ENCODE results near the gene MAML3. TPM values are rescaled to one million over a fixed set of nuclear protein-coding genes. Genes with fewer than 3 reads are reported as not detected.

MAML3 gene
- total RNA-seq, 6 donors from 2014 or later: 9.6 to 31.4 (median 14.5) TPM

GRCh38 chr4:139965789-139966188 is 188.2 kb downstream of the MAML3 start:
- no peak for DNase-seq
- peaks cover 22 to 67% (median 58%) of the 10 kb centered on the region in 4 donors for H3K4me1 ChIP-seq
- ATAC-seq (ENCODE audit: low FRiP score in 2 of 2): no peak
- no peaks in the 10 kb centered on the region for H3K27me3 ChIP-seq
- no peak overlapping the region for H3K4me3 ChIP-seq
- TF ChIP-seq, protein P1, sequence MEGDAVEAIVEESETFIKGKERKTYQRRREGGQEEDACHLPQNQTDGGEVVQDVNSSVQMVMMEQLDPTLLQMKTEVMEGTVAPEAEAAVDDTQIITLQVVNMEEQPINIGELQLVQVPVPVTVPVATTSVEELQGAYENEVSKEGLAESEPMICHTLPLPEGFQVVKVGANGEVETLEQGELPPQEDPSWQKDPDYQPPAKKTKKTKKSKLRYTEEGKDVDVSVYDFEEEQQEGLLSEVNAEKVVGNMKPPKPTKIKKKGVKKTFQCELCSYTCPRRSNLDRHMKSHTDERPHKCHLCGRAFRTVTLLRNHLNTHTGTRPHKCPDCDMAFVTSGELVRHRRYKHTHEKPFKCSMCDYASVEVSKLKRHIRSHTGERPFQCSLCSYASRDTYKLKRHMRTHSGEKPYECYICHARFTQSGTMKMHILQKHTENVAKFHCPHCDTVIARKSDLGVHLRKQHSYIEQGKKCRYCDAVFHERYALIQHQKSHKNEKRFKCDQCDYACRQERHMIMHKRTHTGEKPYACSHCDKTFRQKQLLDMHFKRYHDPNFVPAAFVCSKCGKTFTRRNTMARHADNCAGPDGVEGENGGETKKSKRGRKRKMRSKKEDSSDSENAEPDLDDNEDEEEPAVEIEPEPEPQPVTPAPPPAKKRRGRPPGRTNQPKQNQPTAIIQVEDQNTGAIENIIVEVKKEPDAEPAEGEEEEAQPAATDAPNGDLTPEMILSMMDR (IDR thresholded peaks at IDR 0.05): no peak
- TF ChIP-seq POLR2A (IDR thresholded peaks at IDR 0.05) (no peak), POLR2AphosphoS5 (IDR thresholded peaks at IDR 0.05) (no peak), EP300 (IDR thresholded peaks at IDR 0.05) (no peak)
- peak overlapping the region in 3 of 4 donors; percentile 6 to 48 (median 31) for H3K27ac ChIP-seq
- H3K36me3 ChIP-seq: no peaks in the 10 kb centered on the region
- 48 to 71% methylated on average over 1 of the region's 1 CpG for WGBS, 2 donors
- H3K9me3 ChIP-seq: no peaks in the 10 kb centered on the region

- Histone ChIP-seq H3K36me3 (no peaks in the 10 kb centered on the region), H3K27ac (no peak overlapping the region), H3K9me3 (no peaks in the 10 kb centered on the region), H3K27me3 (no peaks in the 10 kb centered on the region), H3K4me1 (peaks cover 17 to 56% (median 47%) of the 10 kb centered on the region in 4 donors), H3K4me3 (no peak overlapping the region)
- TF ChIP-seq EP300 (IDR thresholded peaks at IDR 0.05): no peak
- no peak for TF ChIP-seq POLR2A (IDR thresholded peaks at IDR 0.05)
- TF ChIP-seq POLR2AphosphoS5 (IDR thresholded peaks at IDR 0.05): no peak
- TF ChIP-seq, protein P1 (IDR thresholded peaks at IDR 0.05): no peak
- WGBS, 2 donors: 100% methylated on average over 1 of the region's 1 CpG
- ATAC-seq (ENCODE audit: low FRiP score in 2 of 2) (no peak), DNase-seq (no peak)
Observed at GRCh38 chr4:139963708-139964107, 190.3 kb downstream of the MAML3 start.

- Histone ChIP-seq H3K27ac (peak overlapping the region in 3 of 4 donors; percentile 27 to 47 (median 32)), H3K27me3 (no peaks in the 10 kb centered on the region), H3K4me1 (peaks cover 17 to 42% (median 36%) of the 10 kb centered on the region in 4 donors), H3K9me3 (no peaks in the 10 kb centered on the region), H3K4me3 (no peak overlapping the region), H3K36me3 (no peaks in the 10 kb centered on the region)
- 57 to 64% methylated on average over 2 of the region's 2 CpGs for WGBS, 2 donors
- TF ChIP-seq, protein P1 (IDR thresholded peaks at IDR 0.05): no peak
- TF ChIP-seq POLR2A (IDR thresholded peaks at IDR 0.05): no peak
- no peak for TF ChIP-seq EP300 (IDR thresholded peaks at IDR 0.05)
- TF ChIP-seq POLR2AphosphoS5 (IDR thresholded peaks at IDR 0.05): no peak
- ATAC-seq (ENCODE audit: low FRiP score in 2 of 2): no peak
- DNase-seq: no peak
Observed at GRCh38 chr4:139962130-139962684, 191.8 kb downstream of the MAML3 start.

- no peaks in the 10 kb centered on the region for H3K9me3 ChIP-seq
- peak in 1 of 2 donors; percentile 26 for ATAC-seq (ENCODE audit: low FRiP score in 2 of 2)
- H3K4me3 ChIP-seq: no peak overlapping the region
- H3K27ac ChIP-seq: peak overlapping the region in 3 of 4 donors; percentile 27 to 47 (median 32)
- no peak for DNase-seq
- no peaks in the 10 kb centered on the region for H3K27me3 ChIP-seq
- peaks cover 18 to 34% (median 30%) of the 10 kb centered on the region in 4 donors for H3K4me1 ChIP-seq
- TF ChIP-seq POLR2A (IDR thresholded peaks at IDR 0.05): no peak
- TF ChIP-seq POLR2AphosphoS5 (IDR thresholded peaks at IDR 0.05): no peak
- TF ChIP-seq, protein P1 (IDR thresholded peaks at IDR 0.05): no peak
- TF ChIP-seq EP300 (IDR thresholded peaks at IDR 0.05): no peak
- H3K36me3 ChIP-seq: no peaks in the 10 kb centered on the region
- 50 to 63% methylated on average over 6 of the region's 6 CpGs for WGBS, 2 donors
Observed at GRCh38 chr4:139961344-139961946, 192.5 kb downstream of the MAML3 start.

All from upper lobe of left lung (tissue), 6 donors.